ENCODE results near the gene PARD3B.

PARD3B gene

DNA sequence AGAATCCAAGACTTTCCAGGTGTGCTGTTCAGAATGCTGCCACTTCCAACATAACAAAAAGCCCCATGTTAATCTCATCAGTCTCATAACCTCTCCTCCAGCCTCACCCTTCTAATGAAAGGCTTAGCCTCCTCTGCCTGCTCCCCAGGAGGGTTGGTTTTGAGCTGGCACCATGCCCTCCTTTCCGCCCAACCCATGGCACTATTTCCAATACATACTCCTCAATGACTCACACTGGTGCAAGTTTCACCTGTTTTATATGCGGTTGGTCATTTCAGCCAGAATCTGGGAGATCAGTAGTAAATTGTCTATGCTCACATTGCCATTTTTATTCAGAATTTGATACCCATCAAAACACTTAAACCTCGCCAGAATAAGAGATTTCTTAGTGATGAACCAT, 979.4 kb downstream of the PARD3B start:
- H3K4me3 ChIP-seq (ENCODE audit: low read depth, low read length), result no peak overlapping the region
- TF ChIP-seq CTCF (IDR thresholded peaks at IDR 0.05; ENCODE audit: insufficient read depth, low read depth, low read length, missing control alignments), result no peak
- DNase-seq (ENCODE audit: low read depth), result no peak

DNA sequence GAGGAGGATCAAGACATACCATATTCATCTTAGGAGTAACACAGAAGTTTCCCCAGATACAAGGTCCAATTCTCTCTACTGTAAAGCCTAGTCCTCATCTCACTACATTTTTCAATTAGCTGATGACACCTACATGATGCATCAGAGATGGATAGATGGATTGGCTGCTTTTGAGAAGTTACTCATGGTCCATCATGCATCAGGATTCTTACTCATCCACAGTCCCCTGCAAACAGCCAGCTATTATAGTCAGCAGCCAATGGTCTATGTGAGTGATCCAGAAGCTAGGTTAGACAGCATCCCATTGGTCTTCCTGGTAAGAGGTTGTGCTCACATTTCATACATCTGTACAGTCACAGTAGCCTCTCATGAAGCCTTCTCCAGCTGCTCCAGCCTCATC, 982.5 kb downstream of the PARD3B start:
- TF ChIP-seq CTCF (IDR thresholded peaks at IDR 0.05; ENCODE audit: insufficient read depth, low read depth, low read length, missing control alignments), result no peak
- H3K4me3 ChIP-seq (ENCODE audit: low read depth, low read length), result no peak overlapping the region
- DNase-seq (ENCODE audit: low read depth), result no peak

DNA sequence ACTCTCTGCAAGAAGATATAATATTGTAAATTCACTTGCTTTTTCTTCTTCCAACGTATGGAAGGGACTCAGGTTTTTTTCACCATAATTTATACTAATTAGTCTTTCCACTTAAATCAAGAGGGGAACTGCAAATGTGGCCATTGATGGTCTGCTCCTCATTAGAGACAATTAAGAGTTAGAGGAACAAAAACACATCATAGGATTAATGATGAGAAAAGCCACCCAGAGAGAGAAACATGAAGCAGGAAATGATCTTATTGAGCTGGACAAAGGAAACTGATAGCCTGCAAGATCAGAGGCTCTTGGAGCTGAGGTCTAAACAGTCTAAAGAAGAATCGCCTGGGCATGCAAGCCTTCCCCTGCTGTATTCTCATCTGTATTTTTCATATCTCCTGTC, 985.8 kb downstream of the PARD3B start:
- no peak for DNase-seq (ENCODE audit: low read depth)
- no peak for TF ChIP-seq CTCF (IDR thresholded peaks at IDR 0.05; ENCODE audit: insufficient read depth, low read depth, low read length, missing control alignments)
- H3K4me3 ChIP-seq (ENCODE audit: low read depth, low read length), result no peak overlapping the region

DNA sequence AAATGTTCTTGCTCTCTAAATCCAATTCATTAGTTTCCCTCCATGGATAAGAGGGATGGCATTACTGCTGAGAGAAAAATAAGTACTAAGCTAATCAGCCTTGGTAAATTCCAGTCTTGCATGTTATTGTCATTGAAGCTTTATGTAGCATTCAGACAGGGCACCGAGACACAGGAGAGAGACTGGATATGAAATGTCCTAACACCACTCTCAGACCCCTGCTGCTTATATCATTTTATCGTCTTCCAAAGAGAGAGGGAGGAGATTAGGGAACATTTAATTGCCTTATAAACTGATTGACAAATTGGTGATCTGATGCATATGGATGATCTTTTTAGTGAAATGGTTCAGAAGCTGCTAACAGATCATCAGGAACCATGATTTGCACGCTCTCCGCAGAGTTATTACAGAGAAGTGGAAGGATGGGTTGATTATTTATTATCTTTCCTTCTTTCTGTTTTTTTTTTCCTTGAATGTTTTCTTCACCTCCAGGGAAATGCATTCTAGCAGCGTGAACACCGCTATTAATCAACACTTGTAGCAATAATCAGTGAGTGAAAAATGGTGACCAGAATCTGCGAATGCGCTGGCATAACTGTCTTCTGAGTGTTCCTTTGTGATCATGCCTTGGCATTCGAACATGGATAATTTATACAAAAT, 986.3 kb downstream of the PARD3B start:
- DNase-seq (ENCODE audit: low read depth), result no peak
- H3K4me3 ChIP-seq (ENCODE audit: low read depth, low read length), result no peak overlapping the region
- TF ChIP-seq CTCF (IDR thresholded peaks at IDR 0.05; ENCODE audit: insufficient read depth, low read depth, low read length, missing control alignments), result no peak

- TF ChIP-seq CTCF (IDR thresholded peaks at IDR 0.05; ENCODE audit: insufficient read depth, low read depth, low read length, missing control alignments), result no peak
- H3K4me3 ChIP-seq (ENCODE audit: low read depth, low read length), result no peak overlapping the region
- DNase-seq (ENCODE audit: low read depth), result no peak
Measured at GRCh38 chr2:205535001-205535400, 989.7 kb downstream of the PARD3B start.

- peak; percentile 4 for DNase-seq (ENCODE audit: low read depth)
- no peak overlapping the region for H3K4me3 ChIP-seq (ENCODE audit: low read depth, low read length)
- no peak for TF ChIP-seq CTCF (IDR thresholded peaks at IDR 0.05; ENCODE audit: insufficient read depth, low read depth, low read length, missing control alignments)
Measured at GRCh38 chr2:205539603-205540002, 994.3 kb downstream of the PARD3B start.

DNA sequence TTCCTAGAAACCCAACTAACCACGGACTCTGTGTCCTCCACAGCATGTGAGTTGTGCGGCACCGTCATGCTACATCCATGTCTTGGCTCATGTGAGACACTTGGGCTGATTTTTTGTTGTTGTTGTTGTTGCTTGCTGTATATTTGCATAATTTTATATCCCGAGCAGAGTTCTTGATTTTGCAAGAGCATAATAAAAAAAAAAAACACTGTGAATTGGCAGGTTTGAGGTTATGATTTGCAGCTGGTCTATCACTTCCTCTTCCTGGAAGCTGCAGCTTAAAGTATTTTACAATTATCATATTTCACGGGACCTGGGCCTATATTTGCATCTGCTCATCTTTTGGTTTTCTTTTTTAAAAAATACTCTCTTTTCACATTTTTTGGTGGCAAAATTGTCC, 994.8 kb downstream of the PARD3B start:
- H3K4me3 ChIP-seq (ENCODE audit: low read depth, low read length), result no peak overlapping the region
- no peak for TF ChIP-seq CTCF (IDR thresholded peaks at IDR 0.05; ENCODE audit: insufficient read depth, low read depth, low read length, missing control alignments)

More for the DNA sequence above, 994.8 kb downstream of the PARD3B start:
- no peak for DNase-seq (ENCODE audit: low read depth)

Measured in GM12865 (cell line).